ENCODE measurements around the gene NDEL1.

NDEL1 gene

GRCh38 chr17:8464941-8465340 lies 29.3 kb downstream of the NDEL1 start:
- H3K9me3 ChIP-seq (ENCODE audit: low read length) = no peaks in the 10 kb centered on the region
- no peak overlapping the region for H3K4me3 ChIP-seq (ENCODE audit: low read depth, low read length, poor library complexity, severe bottlenecking)
- H3K27ac ChIP-seq (ENCODE audit: low read depth, low read length, poor library complexity, severe bottlenecking) = no peak overlapping the region
- TF ChIP-seq CTCF (IDR thresholded peaks at IDR 0.05; ENCODE audit: low read length) (no peak), EZH2 (IDR thresholded peaks at IDR 0.05; ENCODE audit: borderline replicate concordance, low read length) (no peak)
- H3K4me2 ChIP-seq (ENCODE audit: low read length) = no peak overlapping the region
- H3F3A ChIP-seq (ENCODE audit: insufficient read depth, low read length) = no peaks in the 10 kb centered on the region
- no peaks in the 10 kb centered on the region for H4K20me1 ChIP-seq (ENCODE audit: insufficient read depth, low read length)
- no peak overlapping the region for H3K9ac ChIP-seq (ENCODE audit: low read length)
- H3K79me2 ChIP-seq (ENCODE audit: insufficient read depth, low read length) = no peaks in the 10 kb centered on the region
- H3K4me1 ChIP-seq (ENCODE audit: insufficient read depth, low read length, severe bottlenecking) = no peaks in the 10 kb centered on the region
- no peaks in the 10 kb centered on the region for H3K9me2 ChIP-seq (ENCODE audit: low read depth, low read length)
- no peak overlapping the region for H2AFZ ChIP-seq (ENCODE audit: low read length)
- H3K27me3 ChIP-seq (ENCODE audit: insufficient read depth, low read length) = no peaks in the 10 kb centered on the region
- peaks cover 55% of the 10 kb centered on the region for H3K36me3 ChIP-seq (ENCODE audit: insufficient read depth, low read length)

GRCh38 chr17:8465356-8465755 lies 29.7 kb downstream of the NDEL1 start:
- H3K79me2 ChIP-seq (ENCODE audit: insufficient read depth, low read length) = no peaks in the 10 kb centered on the region
- H4K20me1 ChIP-seq (ENCODE audit: insufficient read depth, low read length) = no peaks in the 10 kb centered on the region
- H3K36me3 ChIP-seq (ENCODE audit: insufficient read depth, low read length) = peaks cover 51% of the 10 kb centered on the region

GRCh38 chr17:8465759-8466158 lies 30.1 kb downstream of the NDEL1 start:
- Histone ChIP-seq H4K20me1 (ENCODE audit: insufficient read depth, low read length) (no peaks in the 10 kb centered on the region), H3K9me2 (ENCODE audit: low read depth, low read length) (no peaks in the 10 kb centered on the region), H3F3A (ENCODE audit: insufficient read depth, low read length) (no peaks in the 10 kb centered on the region), H3K4me1 (ENCODE audit: insufficient read depth, low read length, severe bottlenecking) (no peaks in the 10 kb centered on the region), H3K27ac (ENCODE audit: low read depth, low read length, poor library complexity, severe bottlenecking) (no peak overlapping the region), H3K79me2 (ENCODE audit: insufficient read depth, low read length) (no peaks in the 10 kb centered on the region), H3K27me3 (ENCODE audit: insufficient read depth, low read length) (no peaks in the 10 kb centered on the region), H2AFZ (ENCODE audit: low read length) (no peak overlapping the region), H3K36me3 (ENCODE audit: insufficient read depth, low read length) (peaks cover 47% of the 10 kb centered on the region), H3K9me3 (ENCODE audit: low read length) (no peaks in the 10 kb centered on the region), H3K4me3 (ENCODE audit: low read depth, low read length, poor library complexity, severe bottlenecking) (no peak overlapping the region), H3K9ac (ENCODE audit: low read length) (no peak overlapping the region), H3K4me2 (ENCODE audit: low read length) (no peak overlapping the region)
- TF ChIP-seq EZH2 (IDR thresholded peaks at IDR 0.05; ENCODE audit: borderline replicate concordance, low read length) (no peak), CTCF (IDR thresholded peaks at IDR 0.05; ENCODE audit: low read length) (no peak)

More at GRCh38 chr17:8465356-8465755, 29.7 kb downstream of the NDEL1 start:
- TF ChIP-seq EZH2 (IDR thresholded peaks at IDR 0.05; ENCODE audit: borderline replicate concordance, low read length) = no peak
- TF ChIP-seq CTCF (IDR thresholded peaks at IDR 0.05; ENCODE audit: low read length) = no peak
- Histone ChIP-seq H3K9ac (ENCODE audit: low read length) (no peak overlapping the region), H3K4me3 (ENCODE audit: low read depth, low read length, poor library complexity, severe bottlenecking) (no peak overlapping the region), H3K4me2 (ENCODE audit: low read length) (no peak overlapping the region), H3K9me2 (ENCODE audit: low read depth, low read length) (no peaks in the 10 kb centered on the region), H3K9me3 (ENCODE audit: low read length) (no peaks in the 10 kb centered on the region), H3K27me3 (ENCODE audit: insufficient read depth, low read length) (no peaks in the 10 kb centered on the region), H3K27ac (ENCODE audit: low read depth, low read length, poor library complexity, severe bottlenecking) (no peak overlapping the region), H3K4me1 (ENCODE audit: insufficient read depth, low read length, severe bottlenecking) (no peaks in the 10 kb centered on the region), H3F3A (ENCODE audit: insufficient read depth, low read length) (no peaks in the 10 kb centered on the region), H2AFZ (ENCODE audit: low read length) (no peak overlapping the region)
